GM18526 (cell line): Measurements from ENCODE around the gene MYF5.

Source experiments
- POLR2A ChIP-seq: IDR thresholded peaks from 3 replicates; pipeline ENCODE4 v1.6.1; 2011; ENCODE audit not compliant: insufficient read length; ENCODE audit errors: extremely low read depth

MYF5 gene

DNA sequence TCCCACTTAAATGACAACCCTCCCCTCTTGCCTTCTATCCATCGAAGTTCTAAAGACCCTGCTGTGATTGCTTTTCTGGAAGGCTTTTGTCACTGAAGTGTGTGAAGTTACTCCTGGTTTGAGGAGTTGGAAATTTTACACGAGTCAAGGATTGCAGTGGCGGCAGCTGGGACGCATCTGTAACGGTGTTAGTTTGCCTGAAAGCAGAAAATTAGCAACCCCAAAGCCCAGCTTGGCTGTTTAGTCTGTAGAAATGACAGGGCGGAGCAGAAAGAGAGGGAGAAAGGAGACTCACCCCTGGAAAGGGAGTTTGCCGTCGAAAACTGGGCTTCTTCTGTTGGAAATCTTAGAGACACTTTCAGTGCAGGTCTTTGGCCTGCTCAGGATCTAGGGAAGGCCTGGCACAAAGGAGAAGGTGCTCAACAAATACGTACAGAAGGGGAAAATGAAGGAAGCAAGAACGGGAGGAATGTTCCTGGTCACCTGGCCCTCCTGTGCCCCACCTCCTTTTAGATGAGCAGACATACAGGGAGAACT, 931 bp upstream of the MYF5 start:
- no peak for TF ChIP-seq POLR2A

GRCh38 chr12:80717856-80718255, 1.1 kb downstream of the MYF5 start:
- no peak for TF ChIP-seq POLR2A

DNA sequence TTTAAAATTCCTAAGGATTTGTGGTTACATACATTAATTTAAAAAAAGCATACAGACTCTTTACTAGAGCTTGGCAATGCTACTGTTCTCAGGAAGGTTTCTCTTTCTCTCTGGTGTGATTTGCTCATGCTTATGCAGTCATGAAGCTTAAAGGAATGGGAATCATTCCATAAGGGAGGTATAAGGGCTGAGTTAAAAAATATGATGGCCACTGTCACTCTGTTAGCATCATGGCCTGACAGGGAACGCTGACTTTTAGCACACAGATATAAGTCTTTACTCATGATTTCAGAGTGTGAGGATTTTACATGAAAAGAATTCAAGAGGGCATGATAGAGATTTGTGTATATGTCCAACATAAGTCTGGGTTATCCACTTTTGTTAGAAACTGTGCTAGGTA, 3.8 kb downstream of the MYF5 start:
- no peak for TF ChIP-seq POLR2A

- TF ChIP-seq POLR2A, result no peak
Measured at GRCh38 chr12:80721326-80721725, 4.6 kb downstream of the MYF5 start.

DNA sequence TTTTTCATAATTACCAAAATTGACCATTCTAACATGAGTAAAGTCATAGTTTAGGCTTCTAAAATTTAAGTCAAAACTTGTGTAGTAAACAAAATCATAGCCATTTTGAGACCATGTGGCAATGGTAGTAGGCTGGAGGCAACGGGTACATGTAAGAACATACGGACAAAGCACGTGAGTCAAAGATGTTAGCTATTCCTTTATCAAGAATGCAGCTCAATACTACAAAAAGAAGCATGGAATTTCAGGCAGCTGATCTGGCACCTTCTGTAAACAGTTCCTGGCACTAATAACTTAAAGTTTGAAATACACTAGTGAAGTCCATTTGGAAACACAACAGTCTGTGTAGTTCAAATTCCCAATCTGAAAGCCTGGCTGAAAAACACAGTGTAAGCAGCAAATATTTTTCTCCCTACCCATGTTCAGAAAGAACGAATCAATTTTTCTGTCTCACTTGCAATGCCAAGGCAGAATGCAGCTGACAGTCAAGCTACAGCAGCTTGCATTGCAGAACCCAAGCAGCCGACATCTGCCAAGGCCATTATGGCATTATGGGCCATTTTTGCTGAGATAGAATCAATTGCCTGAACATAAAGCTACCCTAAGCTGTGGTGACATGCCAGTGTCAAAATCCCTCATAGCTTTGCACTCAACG, 29.3 kb downstream of the MYF5 start:
- no peak for TF ChIP-seq POLR2A

GRCh38 chr12:80747800-80748199, 31.1 kb downstream of the MYF5 start:
- TF ChIP-seq POLR2A, result no peak

DNA sequence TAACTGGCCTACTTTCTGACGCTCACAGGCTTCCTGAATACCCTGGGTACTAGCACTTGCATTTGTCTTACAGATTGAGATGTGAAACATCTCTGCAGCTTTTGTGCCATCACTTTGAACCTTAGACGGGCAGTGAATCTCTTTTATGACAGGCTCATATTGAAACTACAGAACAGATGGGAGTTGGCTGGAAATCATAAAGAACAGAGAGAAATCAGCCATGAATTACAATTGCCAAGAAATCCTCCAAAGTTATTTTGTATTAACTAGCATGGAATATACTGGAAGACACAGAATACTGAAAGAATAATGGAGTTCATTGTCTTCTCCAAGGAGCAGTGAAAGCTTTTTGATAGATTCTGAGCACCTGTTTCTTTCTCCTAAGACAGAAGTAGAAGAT, 32.7 kb downstream of the MYF5 start:
- TF ChIP-seq POLR2A, result no peak

DNA sequence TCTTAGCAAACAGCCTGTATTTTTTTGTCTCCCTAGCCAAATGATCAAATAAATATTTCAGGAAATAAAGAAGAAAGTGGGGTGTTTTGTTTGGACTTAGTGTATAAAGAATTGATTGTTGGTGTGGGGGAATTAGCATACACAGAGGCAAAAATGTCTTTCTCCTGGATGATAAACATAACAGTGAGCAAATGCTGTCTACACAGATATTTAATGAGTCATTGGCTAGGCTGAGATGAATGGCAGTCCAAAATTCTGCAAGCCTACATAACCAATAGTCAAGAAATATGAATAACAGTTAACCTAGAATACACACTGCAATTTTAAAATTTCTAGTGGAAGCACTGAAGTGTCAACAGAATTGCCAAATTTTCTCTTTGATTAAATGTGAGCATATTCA, 35.8 kb downstream of the MYF5 start:
- TF ChIP-seq POLR2A, result no peak

GRCh38 chr12:80754274-80754673, 37.6 kb downstream of the MYF5 start:
- TF ChIP-seq POLR2A, result no peak

- TF ChIP-seq POLR2A, result no peak
Measured at GRCh38 chr12:80756875-80757274, 40.2 kb downstream of the MYF5 start.

GRCh38 chr12:80761838-80762237, 45.1 kb downstream of the MYF5 start:
- no peak for TF ChIP-seq POLR2A

DNA sequence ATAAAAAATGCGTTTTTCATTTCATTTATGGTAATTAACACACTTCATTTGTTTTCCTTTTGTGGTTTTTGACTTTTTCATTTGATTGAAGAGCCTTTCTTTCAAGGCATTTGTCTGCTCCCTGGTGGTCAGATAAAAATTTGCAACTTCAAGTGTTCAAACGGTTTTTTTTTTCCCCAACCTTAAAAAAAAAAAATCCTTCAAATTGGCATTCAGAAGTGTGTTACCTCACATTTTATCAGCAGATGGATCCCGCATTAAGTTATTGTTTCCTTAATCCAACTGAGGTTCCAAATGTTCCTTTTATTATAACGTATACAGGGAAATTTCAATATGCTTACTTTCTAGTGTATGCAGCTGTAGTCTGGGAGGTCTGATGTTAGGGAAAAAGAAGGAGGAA, 47.2 kb downstream of the MYF5 start:
- TF ChIP-seq POLR2A, result no peak

GRCh38 chr12:80766210-80766609, 49.5 kb downstream of the MYF5 start:
- no peak for TF ChIP-seq POLR2A

GRCh38 chr12:80766897-80767296, 50.2 kb downstream of the MYF5 start:
- no peak for TF ChIP-seq POLR2A
